AG09309 (cell line): Measurements from ENCODE around the gene ANKRD42.
"Not testable (repeated sequence)": the region's sequence is repeated elsewhere in the genome, so short reads cannot be mapped to it uniquely, and the experiment has no call there.

ENCODE experiments used
- DNase-seq: peaks from one replicate; pipeline ENCODE4 v3.0.0-alpha.2; 2010; ENCODE audit warnings: low read depth
- H3K4me3 ChIP-seq: 2 replicates; pipeline ENCODE4 v1.5.1; 2011; ENCODE audit warnings: mild to moderate bottlenecking, low read depth, low read length, moderate library complexity; ENCODE audit not compliant: control insufficient read depth
- CTCF ChIP-seq: IDR thresholded peaks from 2 replicates; pipeline ENCODE4 v1.5.1; 2011; ENCODE audit warnings: mild to moderate bottlenecking, low read depth, low read length, inconsistent platforms; ENCODE audit not compliant: insufficient read depth, control insufficient read depth; ENCODE audit errors: missing control alignments

ANKRD42 gene

GRCh38 chr11:83205608-83206185 is 12.2 kb downstream of the ANKRD42 start:
- DNase-seq = no peak
- no peak for TF ChIP-seq CTCF
- H3K4me3 ChIP-seq = no peak overlapping the region

DNA sequence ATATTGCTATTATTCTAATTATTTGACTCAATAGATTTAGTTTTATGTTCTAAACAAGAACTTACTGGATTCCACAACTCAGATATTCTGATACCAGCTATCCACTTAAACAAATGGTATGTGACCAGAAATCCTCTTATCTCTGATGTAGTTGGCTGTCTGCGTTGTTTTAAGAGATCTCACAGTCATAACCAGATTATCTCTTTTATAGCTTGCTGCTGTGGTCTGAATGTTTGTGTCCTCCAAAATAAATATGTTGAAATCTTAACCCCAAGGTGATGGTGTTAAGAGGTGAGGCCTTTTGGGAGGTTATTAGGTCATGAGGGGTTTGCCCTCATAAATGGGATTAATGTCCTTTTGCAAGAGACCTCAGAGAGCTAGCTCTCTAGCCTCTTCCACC is 12.7 kb downstream of the ANKRD42 start:
- no peak for TF ChIP-seq CTCF
- H3K4me3 ChIP-seq = no peak overlapping the region
- DNase-seq = no peak

- DNase-seq, H3K4me3 ChIP-seq: not testable (repeated sequence)
Measured at GRCh38 chr11:83206771-83207382, 13.4 kb downstream of the ANKRD42 start.

DNA sequence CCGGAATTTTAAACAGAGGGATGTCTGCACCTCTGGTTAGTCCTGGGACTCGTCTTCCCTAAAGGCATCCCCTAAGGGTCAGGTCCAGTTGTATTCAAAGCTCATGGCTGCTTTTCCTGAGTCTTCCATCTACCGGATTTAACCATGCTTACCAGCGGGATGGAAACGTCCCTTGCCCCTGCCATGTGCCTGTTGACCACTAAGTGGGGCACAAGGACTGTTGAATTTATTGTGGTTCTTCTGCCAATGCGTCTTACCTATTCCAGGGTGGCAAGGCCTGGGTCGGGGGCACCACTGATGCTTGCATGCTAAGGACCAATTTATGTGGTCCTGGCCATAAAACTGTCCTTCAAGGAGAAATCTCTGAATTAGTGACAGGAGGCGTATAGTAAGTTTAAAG is 25.6 kb downstream of the ANKRD42 start:
- DNase-seq = no peak
- peak; percentile 24 for TF ChIP-seq CTCF
- no peak overlapping the region for H3K4me3 ChIP-seq

DNA sequence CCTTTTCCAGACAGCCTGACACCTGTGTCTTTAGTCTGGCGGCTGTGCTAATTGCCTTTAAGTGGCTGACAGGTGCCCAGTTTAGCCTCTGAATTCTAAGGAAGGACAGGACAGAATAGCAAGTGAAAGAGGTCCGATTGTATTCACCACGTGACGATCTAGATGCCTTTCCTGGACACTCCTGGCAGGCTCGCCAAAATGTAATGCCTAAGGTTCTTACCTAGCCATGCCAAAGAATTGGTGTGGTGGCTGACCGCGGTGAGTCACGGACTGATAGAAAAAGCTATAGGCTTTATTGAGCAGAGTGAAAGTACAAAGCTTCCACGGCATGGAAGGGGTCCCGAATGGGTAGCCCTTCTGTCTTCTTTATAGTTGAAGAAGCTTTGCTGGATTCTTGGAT is 26.7 kb downstream of the ANKRD42 start:
- no peak for TF ChIP-seq CTCF
- DNase-seq = no peak
- no peak overlapping the region for H3K4me3 ChIP-seq

DNA sequence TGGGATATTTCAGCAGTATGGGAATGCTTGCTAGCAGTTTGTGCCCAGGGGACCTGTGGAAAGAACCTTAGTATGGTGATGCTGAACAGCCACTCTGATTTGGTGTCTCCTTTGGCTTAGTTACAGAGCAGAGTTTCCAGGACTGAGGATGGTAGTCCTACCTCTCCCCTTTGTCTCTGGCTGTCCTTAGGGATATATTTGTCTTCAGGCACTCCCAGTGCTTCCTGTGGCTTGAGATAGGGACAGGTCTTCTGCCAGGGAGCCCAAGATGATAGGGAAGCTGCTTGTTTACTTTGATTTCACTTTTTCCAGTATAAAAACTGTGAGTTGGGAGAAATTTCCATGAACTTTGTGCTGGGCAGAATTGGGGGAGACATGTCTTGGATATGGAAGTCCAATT is 28.2 kb downstream of the ANKRD42 start:
- DNase-seq = no peak
- H3K4me3 ChIP-seq = no peak overlapping the region
- TF ChIP-seq CTCF = no peak

- DNase-seq = no peak
- H3K4me3 ChIP-seq = no peak overlapping the region
- TF ChIP-seq CTCF = no peak
Measured at GRCh38 chr11:83222499-83222898, 29.0 kb downstream of the ANKRD42 start.
